Ishikawa (cell line): ENCODE results near the gene GPC6.

Experiments used
- CEBPB ChIP-seq: IDR thresholded peaks from 2 replicates; pipeline ENCODE4 v1.6.1; 2012
- CREB1 ChIP-seq: IDR thresholded peaks from 2 replicates; pipeline ENCODE4 v1.6.1; 2012; ENCODE audit warnings: low read depth
- EGR1 ChIP-seq: IDR thresholded peaks from 2 replicates; pipeline ENCODE4 v1.6.1; 2012
- EP300 ChIP-seq: IDR thresholded peaks from 2 replicates; pipeline ENCODE4 v1.6.1; 2012; ENCODE audit warnings: borderline replicate concordance
- FOXM1 ChIP-seq: IDR thresholded peaks from 2 replicates; pipeline ENCODE4 v1.6.1; 2012; ENCODE audit warnings: low read depth, borderline replicate concordance
- MAX ChIP-seq: IDR thresholded peaks from 2 replicates; pipeline ENCODE4 v1.6.1; 2012
- NFIC ChIP-seq: IDR thresholded peaks from 2 replicates; pipeline ENCODE4 v1.6.1; 2012
- RAD21 ChIP-seq: IDR thresholded peaks from 2 replicates; pipeline ENCODE4 v1.6.1; 2012; ENCODE audit warnings: low read depth
- REST ChIP-seq: IDR thresholded peaks from 2 replicates; pipeline ENCODE4 v1.6.1; 2012; ENCODE audit warnings: low read depth, mild to moderate bottlenecking
- TAF1 ChIP-seq: IDR thresholded peaks from 2 replicates; pipeline ENCODE4 v1.6.1; 2012; ENCODE audit warnings: low read depth, mild to moderate bottlenecking
- TCF12 ChIP-seq: IDR thresholded peaks from 2 replicates; pipeline ENCODE4 v1.6.1; 2012; ENCODE audit warnings: low read depth
- TEAD4 ChIP-seq: IDR thresholded peaks from 2 replicates; pipeline ENCODE4 v1.6.1; 2012
- USF1 ChIP-seq: IDR thresholded peaks from 2 replicates; pipeline ENCODE4 v1.6.1; 2012
- YY1 ChIP-seq: IDR thresholded peaks from 2 replicates; pipeline ENCODE4 v1.6.1; 2012; ENCODE audit warnings: low read depth
- ZBTB7A ChIP-seq: IDR thresholded peaks from 2 replicates; pipeline ENCODE4 v1.6.1; 2012; ENCODE audit warnings: low read depth

GPC6 gene

GRCh38 chr13:94335761-94336526 is 1109.3 kb downstream of the GPC6 start:
- no peak for TF ChIP-seq TCF12

DNA sequence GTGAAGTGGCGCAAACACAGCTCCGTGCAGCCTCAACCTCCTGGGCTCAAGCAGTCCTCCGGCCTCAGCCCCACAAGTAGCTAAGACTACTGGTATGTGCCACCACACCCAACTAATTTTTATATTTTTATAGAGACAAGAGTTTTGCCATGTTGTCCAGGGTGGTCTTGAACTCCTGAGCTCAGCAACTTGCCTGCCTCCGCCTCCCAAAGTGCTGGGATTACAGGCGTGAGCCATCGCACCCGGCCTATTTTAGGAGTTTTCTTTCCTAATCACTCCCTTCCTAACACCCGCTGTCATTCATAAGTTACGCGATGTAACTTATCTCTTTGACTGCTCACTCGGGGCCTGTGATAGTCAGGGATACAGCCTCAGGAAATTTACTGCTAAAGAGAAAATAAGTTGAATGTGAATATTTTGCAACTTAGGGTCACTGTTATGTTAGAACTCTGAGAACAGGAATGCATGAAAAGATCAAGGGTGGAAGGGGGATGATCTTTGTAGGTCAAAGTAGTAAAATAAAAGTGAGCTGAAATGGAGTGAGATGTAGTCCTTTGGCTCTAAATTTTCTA is 1112.6 kb downstream of the GPC6 start:
- TF ChIP-seq EP300 (no peak), CREB1 (no peak), YY1 (no peak), ZBTB7A (no peak), CEBPB (no peak), USF1 (no peak), TAF1 (no peak), MAX (no peak), TCF12 (no peak), RAD21 (no peak), NFIC (no peak), EGR1 (no peak), FOXM1 (no peak), TEAD4 (no peak), REST (no peak)

- TF ChIP-seq NFIC (no peak), TEAD4 (no peak), REST (no peak), EGR1 (no peak), YY1 (no peak), ZBTB7A (no peak), EP300 (no peak), RAD21 (no peak), CREB1 (no peak), MAX (no peak), TCF12 (no peak), FOXM1 (no peak), CEBPB (no peak), TAF1 (no peak), USF1 (no peak)
Measured at GRCh38 chr13:94342436-94343242, 1116.0 kb downstream of the GPC6 start.

GRCh38 chr13:94343243-94343585 is 1116.6 kb downstream of the GPC6 start:
- TF ChIP-seq CEBPB (no peak), CREB1 (no peak), TAF1 (no peak), YY1 (no peak), TEAD4 (no peak), ZBTB7A (no peak), TCF12 (no peak), MAX (no peak), EP300 (no peak), RAD21 (no peak), EGR1 (no peak), FOXM1 (no peak), REST (no peak), NFIC (no peak), USF1 (no peak)
